H1 (cell line): ENCODE results near the gene FOXN4. TPM values are rescaled to one million over a fixed set of nuclear protein-coding genes. Genes with fewer than 3 reads are reported as not detected.

Source experiments
- CTCF ChIA-PET: fragments of 300-600 bp; sonication (Branson Sonifier 250); formaldehyde crosslinking; loops from one replicate; lab custom pipeline; 2021; ENCODE audit not compliant: partially characterized antibody; lab: Charles Lee
- POLR2A ChIA-PET: fragments of 300-600 bp; sonication (Branson Sonifier 250); formaldehyde crosslinking; loops from one replicate; lab custom pipeline; 2021; ENCODE audit warnings: inconsistent platforms; ENCODE audit not compliant: partially characterized antibody; lab: Charles Lee
- DNase-seq, 2 experiments: peaks; one replicate each; pipeline versions ENCODE4 v3.0.0 to v3.0.0-alpha.2; 2010 to 2022; ENCODE audit warnings: low spot score in 2 of 2, low read depth in 1 of 2, mixed read lengths in 1 of 2
- FAIRE-seq: peaks from 2 replicates; lab custom pipeline; 2011; peaks lifted over from hg19 to GRCh38; lab: Jason Lieb, UNC
- H2AFZ ChIP-seq: 2 replicates; pipeline ENCODE4 v1.8.1; 2012; ENCODE audit warnings: low read length, inconsistent platforms
- H2AK5ac ChIP-seq: 2 replicates; pipeline ENCODE4 v1.6.1; 2013; ENCODE audit warnings: low read depth, low read length
- H2BK120ac ChIP-seq: replicated peaks from 2 replicates; pipeline ENCODE3; 2013; ENCODE audit warnings: low read depth, low read length, inconsistent platforms
- H2BK12ac ChIP-seq: 2 replicates; pipeline ENCODE4 v1.6.1; 2013; ENCODE audit warnings: low read depth, low read length
- H2BK15ac ChIP-seq: 2 replicates; pipeline ENCODE4 v1.6.1; 2013; ENCODE audit warnings: low read length
- H2BK20ac ChIP-seq: 2 replicates; pipeline ENCODE4 v1.6.1; 2013; ENCODE audit warnings: low read length
- H2BK5ac ChIP-seq: 2 replicates; pipeline ENCODE4 v1.6.1; 2013; ENCODE audit warnings: low read depth, low read length
- H3K14ac ChIP-seq: 2 replicates; pipeline ENCODE4 v1.6.1; 2013; ENCODE audit warnings: inconsistent platforms; ENCODE audit not compliant: insufficient read length
- H3K18ac ChIP-seq: 2 replicates; pipeline ENCODE4 v1.6.1; 2013; ENCODE audit warnings: low read length; ENCODE audit errors: extremely low read depth
- H3K23ac ChIP-seq: 2 replicates; pipeline ENCODE4 v1.6.1; 2013; ENCODE audit warnings: inconsistent platforms; ENCODE audit not compliant: insufficient read length
- H3K23me2 ChIP-seq: 2 replicates; pipeline ENCODE4 v1.6.1; 2013; ENCODE audit warnings: low read depth, low read length
- H3K27ac ChIP-seq: 2 replicates; pipeline ENCODE4 v1.6.1; 2011; ENCODE audit warnings: low read depth, low read length, inconsistent platforms
- H3K27me3 ChIP-seq, 4 experiments: replicated peaks in 1 of 4; 1 replicate in 1 of 4; 2 replicates in 3 of 4; pipeline versions ENCODE4 v1.6.1 to v1.8.1; 2011 to 2013; ENCODE audit warnings: low read length in 3 of 4, mild to moderate bottlenecking in 3 of 4, inconsistent platforms in 2 of 4, mixed read lengths in 2 of 4, moderate library complexity in 1 of 4; ENCODE audit not compliant: control insufficient read depth in 3 of 4, insufficient read depth in 3 of 4; ENCODE audit errors: extremely low read depth in 1 of 4
- H3K36me3 ChIP-seq, 4 experiments: 2 replicates each; pipeline versions ENCODE4 v1.6.1 to v1.8.1; 2011 to 2013; ENCODE audit warnings: mild to moderate bottlenecking in 4 of 4, low read length in 3 of 4, moderate library complexity in 2 of 4, control low read depth in 1 of 4, inconsistent platforms in 1 of 4; ENCODE audit not compliant: insufficient read depth in 4 of 4, control insufficient read depth in 2 of 4
- H3K4ac ChIP-seq: replicated peaks from 2 replicates; pipeline ENCODE3; 2013; ENCODE audit warnings: low read length, low read depth, mixed read lengths, inconsistent platforms; ENCODE audit not compliant: insufficient read length
- H3K4me1 ChIP-seq, 4 experiments: replicated peaks in 1 of 4; 1 replicate in 1 of 4; 2 replicates in 3 of 4; pipeline versions ENCODE4 v1.6.1 to v1.8.1; 2011 to 2013; ENCODE audit warnings: low read length in 3 of 4, inconsistent platforms in 2 of 4, mixed read lengths in 1 of 4; ENCODE audit not compliant: insufficient read depth in 4 of 4, control insufficient read depth in 3 of 4
- H3K4me2 ChIP-seq, 2 experiments: 2 replicates each; pipeline versions ENCODE4 v1.6.1 to v1.8.1; 2011 to 2013; ENCODE audit warnings: low read depth in 2 of 2, low read length in 2 of 2, control low read depth in 1 of 2, inconsistent platforms in 1 of 2, mild to moderate bottlenecking in 1 of 2; ENCODE audit not compliant: insufficient read depth in 1 of 2
- H3K4me3 ChIP-seq, 4 experiments: fragments of 200-600, 300-600 bp in 1 of 4; sonication (generic), shearing (Covaris generic), sonication (Bioruptor Twin) in 1 of 4; 2 replicates each; pipeline versions ENCODE4 v1.5.1 to v1.8.1; 2011 to 2016; ENCODE audit warnings: low read length in 4 of 4, low read depth in 3 of 4, control low read depth in 2 of 4, inconsistent platforms in 2 of 4, mild to moderate bottlenecking in 2 of 4, mixed read lengths in 1 of 4, moderate library complexity in 1 of 4; ENCODE audit not compliant: insufficient read depth in 2 of 4; ENCODE audit errors: extremely low read depth in 1 of 4
- H3K56ac ChIP-seq: replicated peaks from 2 replicates; pipeline ENCODE3; 2013; ENCODE audit warnings: low read depth, mild to moderate bottlenecking, mixed read lengths, low read length, inconsistent platforms; ENCODE audit not compliant: insufficient read length
- H3K79me1 ChIP-seq: 2 replicates; pipeline ENCODE4 v1.6.1; 2013; ENCODE audit warnings: low read depth, low read length, control low read depth
- H3K79me2 ChIP-seq, 2 experiments: 2 replicates each; pipeline versions ENCODE4 v1.6.1 to v1.8.1; 2012 to 2013; ENCODE audit warnings: low read length in 2 of 2, mild to moderate bottlenecking in 2 of 2, inconsistent platforms in 1 of 2; ENCODE audit not compliant: insufficient read depth in 2 of 2, control insufficient read depth in 1 of 2
- H3K9ac ChIP-seq, 4 experiments: replicated peaks in 1 of 4; 1 replicate in 1 of 4; 2 replicates in 3 of 4; pipeline versions ENCODE4 v1.6.1 to v1.8.1; 2011 to 2013; ENCODE audit warnings: low read depth in 3 of 4, low read length in 3 of 4, control low read depth in 2 of 4, mild to moderate bottlenecking in 2 of 4, moderate library complexity in 2 of 4, inconsistent platforms in 1 of 4; ENCODE audit errors: extremely low read depth in 1 of 4
- H3K9me3 ChIP-seq, 2 experiments: 2 replicates each; pipeline versions ENCODE4 v1.6.1 to v1.8.1; 2012 to 2013; ENCODE audit warnings: mild to moderate bottlenecking in 2 of 2, moderate library complexity in 2 of 2, control low read depth in 1 of 2, inconsistent platforms in 1 of 2, low read depth in 1 of 2, low read length in 1 of 2, mixed read lengths in 1 of 2; ENCODE audit not compliant: insufficient read depth in 2 of 2
- H4K20me1 ChIP-seq, 2 experiments: replicated peaks in 1 of 2; 2 replicates each; pipeline versions ENCODE3 to v1.8.1; 2011 to 2013; ENCODE audit warnings: inconsistent platforms in 2 of 2, low read length in 2 of 2, mild to moderate bottlenecking in 1 of 2; ENCODE audit not compliant: insufficient read depth in 2 of 2, control insufficient read depth in 1 of 2
- H4K5ac ChIP-seq: 2 replicates; pipeline ENCODE4 v1.6.1; 2013; ENCODE audit warnings: low read length, low read depth, mixed read lengths, inconsistent platforms; ENCODE audit not compliant: insufficient read length
- H4K8ac ChIP-seq: 2 replicates; pipeline ENCODE4 v1.8.0; 2013; ENCODE audit warnings: mild to moderate bottlenecking, moderate library complexity, low read length, inconsistent platforms; ENCODE audit not compliant: insufficient read depth; ENCODE audit errors: extremely low read depth
- H4K91ac ChIP-seq: replicated peaks from 2 replicates; pipeline ENCODE3; 2013; ENCODE audit warnings: low read length, mixed read lengths, inconsistent platforms; ENCODE audit not compliant: insufficient read length
- RFX5 ChIP-seq: IDR thresholded peaks from 2 replicates; pipeline ENCODE4 v1.6.1; 2011; ENCODE audit warnings: low read depth, low read length, improper control_type of control experiment, borderline replicate concordance
- WGBS, 2 experiments: shearing (Covaris generic) in 1 of 2; methylation state at CpG; one replicate each; pipeline versions ENCODE4 v1.1.6 to v1.1.7; 2013 to 2015; ENCODE audit warnings: low lambda C conversion rate in 2 of 2, mixed read lengths in 2 of 2, inconsistent platforms in 1 of 2, low coverage in 1 of 2, missing lambda C conversion rate in 1 of 2; ENCODE audit not compliant: insufficient replicate concordance in 2 of 2, insufficient coverage in 1 of 2, insufficient read length in 1 of 2; ENCODE audit errors: extremely low coverage in 1 of 2, missing lambda C conversion rate in 1 of 2; 5-methylcytosine and 5-hydroxymethylcytosine counted together
- polyA plus RNA-seq, 7 experiments: library from polyadenylated mRNA; depleted of rRNA in 3 of 7; stranded (reverse) in 5 of 7; unstranded in 2 of 7; fragments of >200 nt in 5 of 7; fragments of 200-250 nt in 2 of 7; gene quantifications; 1 replicate in 5 of 7; 2 replicates in 1 of 7; 4 replicates in 1 of 7; pipeline versions ENCODE4 v1.2.1 to v1.2.3, GENCODE V29; 2011 to 2013; ENCODE audit warnings: missing spikeins in 2 of 7, mixed read lengths in 2 of 7
- total RNA-seq: library from RNA; stranded (reverse); fragmentation: NEBNext Ultra II Directional; extraction: Animal tissue kit (Norgen Biotek cat#: 25700); gene quantifications from 2 replicates; pipeline ENCODE4 v1.2.1, GENCODE V29; 2021

Gene FOXN4
- total and polyA plus RNA-seq, 2 of the 8 experiments (the other 6 are each of a cell fraction or from before 2014, with no cell fraction given), result 0.26 to 0.29 TPM

DNA sequence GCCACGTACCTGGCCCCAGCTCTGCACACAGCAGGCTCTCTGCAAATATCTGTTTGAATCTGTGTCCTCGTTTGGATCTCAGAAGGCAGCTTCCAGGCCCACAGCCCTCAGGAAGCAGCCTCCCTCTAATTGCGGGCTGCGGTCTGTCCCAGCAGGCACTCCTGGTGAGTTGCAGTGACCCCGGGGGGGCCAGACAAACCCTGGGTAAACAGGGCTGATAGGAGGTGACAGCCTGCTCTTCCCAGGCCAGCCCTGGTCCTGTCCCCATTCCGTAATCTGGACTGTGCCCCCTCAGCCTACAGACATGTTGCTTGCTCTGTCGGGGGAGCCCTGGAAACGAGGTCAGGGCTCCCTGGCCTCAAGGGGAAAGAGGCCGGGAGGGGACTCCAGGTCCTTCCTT is 2.0 kb downstream of the FOXN4 start:
- H3K18ac ChIP-seq, result no peak overlapping the region
- no peak overlapping the region for H3K56ac ChIP-seq
- H2BK5ac ChIP-seq, result no peak overlapping the region
- no peak overlapping the region for H3K27ac ChIP-seq
- H3K4ac ChIP-seq, result no peak overlapping the region
- H2BK15ac ChIP-seq, result no peak overlapping the region
- no peak overlapping the region for H2BK20ac ChIP-seq
- H3K9ac ChIP-seq, result no peak overlapping the region
- CTCF ChIA-PET, result interaction anchor here (0.5 to 1.5 kb wide), 4 partner anchors 9 to 550 kb away, joined by 3 to 7 read pairs (median 3); no protein-coding TSS in a partner anchor
- no peak for FAIRE-seq
- no peak overlapping the region for H2BK12ac ChIP-seq
- H4K8ac ChIP-seq, result no peak overlapping the region
- H2AFZ ChIP-seq, result no peak overlapping the region
- no peak overlapping the region for H3K4me2 ChIP-seq
- H2BK120ac ChIP-seq, result no peak overlapping the region
- no peak overlapping the region for H4K5ac ChIP-seq
- TF ChIP-seq RFX5, result no peak
- TF ChIP-seq, all 59 proteins: peak for 0
- 86% methylated on average over 8 of the region's 9 CpGs; no CpG with 5 or more reads in 1 of the 2 experiments for WGBS, 2 experiments
- no peak overlapping the region for H4K91ac ChIP-seq
- H4K20me1 ChIP-seq, result peaks cover 0 to 1% of the 10 kb centered on the region in 2 experiments
- peaks cover 8% of the 10 kb centered on the region; the same call in 1 of the 2 replicates for H3K23me2 ChIP-seq
- no peaks in the 10 kb centered on the region for H3K9me3 ChIP-seq
- H3K4me3 ChIP-seq, result no peak overlapping the region
- H3K4me1 ChIP-seq, result peaks cover 0 to 6% (median under 1%) of the 10 kb centered on the region in 4 experiments; a peak in 2 of 7 replicates
- no peak overlapping the region for H2AK5ac ChIP-seq
- H3K36me3 ChIP-seq, result no peaks in the 10 kb centered on the region
- H3K14ac ChIP-seq, result no peak overlapping the region
- no peaks in the 10 kb centered on the region for H3K79me1 ChIP-seq
- POLR2A ChIA-PET, result interaction anchor here (1.0 to 1.2 kb wide), 2 partner anchors 15 to 34 kb away, joined by 3 to 5 read pairs; no protein-coding TSS in a partner anchor
- peaks cover 10 to 54% (median 40%) of the 10 kb centered on the region in 4 experiments for H3K27me3 ChIP-seq
- no peak for DNase-seq
- H3K23ac ChIP-seq, result no peak overlapping the region
- no peaks in the 10 kb centered on the region for H3K79me2 ChIP-seq
